SK-N-MC (cell line): ENCODE data around the gene IFT57.

Experiments used
- EZH2 ChIP-seq: fragments of 200-600 bp; sonication (generic); IDR thresholded peaks from one replicate; pipeline ENCODE4 v1.6.1; 2017; ENCODE audit warnings: antibody characterized with exemption
- FOXP2 ChIP-seq: optimal IDR thresholded peaks from 2 replicates; pipeline ENCODE3; 2011; ENCODE audit warnings: mild to moderate bottlenecking, moderate library complexity; ENCODE audit not compliant: insufficient read depth; ENCODE audit errors: extremely low read length, control extremely low read depth
- POLR2AphosphoS5 ChIP-seq: IDR thresholded peaks from 2 replicates; pipeline ENCODE4 v1.6.1; 2012; ENCODE audit warnings: mild to moderate bottlenecking, low read depth, low read length, borderline replicate concordance

DNA sequence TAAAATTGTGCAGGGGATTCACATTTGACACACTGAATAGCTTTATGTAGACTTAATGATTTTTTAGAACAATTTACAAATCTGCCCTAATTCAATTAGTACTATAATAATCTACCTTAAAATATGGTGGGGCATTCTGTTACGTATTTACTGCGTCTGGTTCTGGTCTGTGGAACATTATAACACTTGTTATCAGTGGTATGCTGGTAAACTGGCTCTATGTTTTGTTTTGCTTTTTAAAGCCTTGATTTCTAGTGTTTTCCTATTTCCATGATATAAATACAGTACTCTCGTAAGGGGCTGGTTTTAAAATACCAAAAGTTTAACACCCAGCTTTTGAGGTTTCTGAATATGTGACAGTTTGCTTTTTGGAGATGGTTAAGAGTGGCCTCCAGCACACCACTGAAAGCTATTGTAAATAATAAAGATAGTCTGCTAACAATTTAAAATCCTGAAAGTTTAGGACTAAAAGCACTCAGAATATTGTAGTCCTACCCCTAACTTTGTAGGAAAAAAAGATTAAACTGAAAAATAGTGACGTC, 65.8 kb downstream of the IFT57 start:
- TF ChIP-seq EZH2 (no peak), POLR2AphosphoS5 (no peak), FOXP2 (no peak)
